Measurements from ENCODE around the gene MRPL52.
"Not testable (repeated sequence)": the region's sequence is repeated elsewhere in the genome, so short reads cannot be mapped to it uniquely, and the experiment has no call there.

The MRPL52 gene

DNA sequence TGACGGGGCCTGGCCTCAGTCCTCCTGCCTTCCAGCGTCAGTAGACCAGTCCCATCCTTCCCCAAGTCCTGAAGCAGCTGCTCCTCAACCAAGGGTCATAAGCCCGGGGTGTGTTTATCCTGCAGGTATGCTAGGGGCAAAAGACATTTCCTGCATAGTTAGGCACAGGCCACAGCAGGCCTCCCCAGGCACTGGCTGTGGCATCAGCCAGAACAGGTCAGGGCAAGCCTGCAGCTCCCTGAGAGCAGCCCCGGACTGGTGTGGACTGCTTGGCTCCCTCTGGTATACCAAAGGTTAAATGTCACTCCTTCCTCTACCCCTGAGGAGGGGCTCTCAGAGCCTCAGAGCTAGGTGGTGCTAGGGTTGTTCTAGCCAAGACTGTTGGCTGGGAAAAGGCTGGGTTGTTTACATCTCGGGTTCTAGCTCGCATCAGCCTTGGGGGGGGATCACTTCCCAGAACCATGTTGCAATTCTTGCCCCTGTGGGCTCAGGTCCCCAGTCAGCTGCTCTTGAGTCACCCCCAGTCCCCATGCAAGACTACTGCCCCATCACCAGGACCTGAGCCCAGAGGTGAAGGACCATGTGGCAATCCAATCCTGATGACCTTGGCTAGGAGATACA lies 9.6 kb downstream of the MRPL52 start:
- DNase-seq: no peak

DNA sequence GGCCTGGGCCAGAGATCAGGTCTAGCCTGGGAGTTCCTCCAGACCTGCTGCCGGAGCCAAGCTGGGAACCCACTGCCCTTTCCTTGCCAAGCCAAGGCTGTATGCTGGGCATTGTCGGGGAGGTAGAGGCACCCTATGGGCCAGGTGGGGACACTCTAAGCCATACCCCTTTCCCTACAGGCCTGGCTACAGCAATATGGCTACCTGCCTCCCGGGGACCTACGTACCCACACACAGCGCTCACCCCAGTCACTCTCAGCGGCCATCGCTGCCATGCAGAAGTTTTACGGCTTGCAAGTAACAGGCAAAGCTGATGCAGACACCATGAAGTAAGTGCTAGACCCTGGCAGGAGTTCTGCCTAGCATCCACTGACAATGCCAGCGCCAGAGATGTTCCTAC lies 11.6 kb downstream of the MRPL52 start:
- no peak for DNase-seq

DNA sequence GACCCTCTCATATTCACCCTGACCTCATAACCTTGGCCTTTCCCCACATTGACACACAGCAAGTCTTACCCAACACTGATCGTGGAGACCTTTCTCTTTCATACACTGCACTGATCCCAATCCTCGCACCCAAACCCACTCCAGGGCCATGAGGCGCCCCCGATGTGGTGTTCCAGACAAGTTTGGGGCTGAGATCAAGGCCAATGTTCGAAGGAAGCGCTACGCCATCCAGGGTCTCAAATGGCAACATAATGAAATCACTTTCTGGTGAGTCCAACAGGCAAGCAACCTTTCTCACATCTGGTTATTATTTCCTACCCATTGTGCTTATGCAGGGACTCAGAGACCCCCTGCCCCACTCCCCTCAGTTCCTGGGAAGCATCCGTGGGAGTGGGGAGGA lies 12.1 kb downstream of the MRPL52 start:
- DNase-seq: no peak

DNA sequence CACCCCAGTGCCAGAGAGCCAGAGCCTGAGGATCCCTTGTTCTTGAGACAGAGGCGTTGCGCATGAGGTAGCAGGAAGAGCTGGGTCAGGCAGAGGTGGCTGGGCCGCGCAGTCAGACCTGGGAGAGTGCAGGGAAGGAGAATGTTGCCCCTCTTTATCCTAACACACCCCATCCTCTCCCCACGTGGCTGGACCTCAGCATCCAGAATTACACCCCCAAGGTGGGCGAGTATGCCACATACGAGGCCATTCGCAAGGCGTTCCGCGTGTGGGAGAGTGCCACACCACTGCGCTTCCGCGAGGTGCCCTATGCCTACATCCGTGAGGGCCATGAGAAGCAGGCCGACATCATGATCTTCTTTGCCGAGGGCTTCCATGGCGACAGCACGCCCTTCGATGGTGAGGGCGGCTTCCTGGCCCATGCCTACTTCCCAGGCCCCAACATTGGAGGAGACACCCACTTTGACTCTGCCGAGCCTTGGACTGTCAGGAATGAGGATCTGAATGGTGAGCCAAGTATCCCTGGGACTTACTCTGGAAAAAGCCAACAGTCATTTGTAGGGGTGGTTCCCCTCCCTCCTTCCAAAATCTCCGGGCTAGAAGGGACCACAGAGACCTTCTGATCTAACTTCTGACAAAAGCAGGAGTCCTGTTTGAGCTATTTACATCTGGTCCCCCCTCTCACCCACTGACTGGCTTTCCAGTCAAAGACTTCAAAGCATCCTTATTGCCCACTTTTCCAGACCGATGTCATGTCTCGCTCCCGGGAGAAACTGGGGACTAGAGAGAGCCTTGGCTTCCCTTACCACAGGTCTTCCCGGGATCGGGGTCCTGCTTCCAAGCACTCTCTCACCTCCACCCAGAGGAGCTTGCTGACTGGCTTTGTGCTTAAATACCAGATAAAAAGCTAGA lies 12.8 kb downstream of the MRPL52 start:
- no peak for DNase-seq

DNA sequence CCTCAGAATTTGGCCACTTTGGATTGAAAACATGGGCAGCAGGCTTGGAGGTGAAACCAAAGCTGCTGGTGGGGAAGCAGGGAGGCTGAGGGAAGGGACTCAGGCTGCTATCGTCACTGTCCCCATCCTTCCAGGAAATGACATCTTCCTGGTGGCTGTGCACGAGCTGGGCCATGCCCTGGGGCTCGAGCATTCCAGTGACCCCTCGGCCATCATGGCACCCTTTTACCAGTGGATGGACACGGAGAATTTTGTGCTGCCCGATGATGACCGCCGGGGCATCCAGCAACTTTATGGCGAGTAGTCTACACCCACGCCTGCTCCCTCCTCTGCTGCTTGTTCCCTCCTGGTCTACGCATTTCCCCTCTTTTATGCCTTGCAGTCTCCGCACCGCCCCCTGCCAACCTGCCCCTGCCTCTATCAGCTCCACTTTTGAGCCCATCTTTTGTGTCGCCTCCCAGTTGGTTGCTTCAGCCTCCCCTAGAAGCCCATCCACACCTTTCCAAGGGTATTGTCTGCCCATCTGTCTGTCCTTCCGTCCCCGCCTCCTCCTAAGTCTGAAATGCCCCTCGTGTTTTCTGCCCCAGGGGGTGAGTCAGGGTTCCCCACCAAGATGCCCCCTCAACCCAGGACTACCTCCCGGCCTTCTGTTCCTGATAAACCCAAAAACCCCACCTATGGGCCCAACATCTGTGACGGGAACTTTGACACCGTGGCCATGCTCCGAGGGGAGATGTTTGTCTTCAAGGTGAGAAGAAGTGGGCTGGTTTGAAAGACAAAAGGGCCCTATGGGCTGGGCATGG lies 13.6 kb downstream of the MRPL52 start:
- DNase-seq: no peak

- DNase-seq: no peak
These were observed 14.8 kb downstream of the MRPL52 start for GRCh38 chr14:22844221-22845102.

DNA sequence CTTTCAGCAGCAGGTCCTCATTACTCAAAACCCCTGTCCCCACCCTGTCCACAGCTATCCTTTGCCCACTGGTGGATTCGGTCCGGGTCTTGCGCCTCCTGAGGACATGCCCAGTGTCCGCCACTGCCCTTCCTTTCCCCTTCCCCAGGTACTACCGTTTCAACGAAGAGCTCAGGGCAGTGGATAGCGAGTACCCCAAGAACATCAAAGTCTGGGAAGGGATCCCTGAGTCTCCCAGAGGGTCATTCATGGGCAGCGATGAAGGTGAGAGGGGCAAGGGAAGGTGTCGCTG lies 15.4 kb downstream of the MRPL52 start:
- no peak for DNase-seq

DNA sequence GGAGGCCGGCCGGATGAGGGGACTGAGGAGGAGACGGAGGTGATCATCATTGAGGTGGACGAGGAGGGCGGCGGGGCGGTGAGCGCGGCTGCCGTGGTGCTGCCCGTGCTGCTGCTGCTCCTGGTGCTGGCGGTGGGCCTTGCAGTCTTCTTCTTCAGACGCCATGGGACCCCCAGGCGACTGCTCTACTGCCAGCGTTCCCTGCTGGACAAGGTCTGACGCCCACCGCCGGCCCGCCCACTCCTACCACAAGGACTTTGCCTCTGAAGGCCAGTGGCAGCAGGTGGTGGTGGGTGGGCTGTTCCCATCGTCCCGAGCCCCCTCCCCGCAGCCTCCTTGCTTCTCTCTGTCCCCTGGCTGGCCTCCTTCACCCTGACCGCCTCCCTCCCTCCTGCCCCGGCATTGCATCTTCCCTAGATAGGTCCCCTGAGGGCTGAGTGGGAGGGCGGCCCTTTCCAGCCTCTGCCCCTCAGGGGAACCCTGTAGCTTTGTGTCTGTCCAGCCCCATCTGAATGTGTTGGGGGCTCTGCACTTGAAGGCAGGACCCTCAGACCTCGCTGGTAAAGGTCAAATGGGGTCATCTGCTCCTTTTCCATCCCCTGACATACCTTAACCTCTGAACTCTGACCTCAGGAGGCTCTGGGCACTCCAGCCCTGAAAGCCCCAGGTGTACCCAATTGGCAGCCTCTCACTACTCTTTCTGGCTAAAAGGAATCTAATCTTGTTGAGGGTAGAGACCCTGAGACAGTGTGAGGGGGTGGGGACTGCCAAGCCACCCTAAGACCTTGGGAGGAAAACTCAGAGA lies 16.3 kb downstream of the MRPL52 start:
- DNase-seq: no peak

GRCh38 chr14:22846811-22847307 lies 17.2 kb downstream of the MRPL52 start:
- no peak for DNase-seq

DNA sequence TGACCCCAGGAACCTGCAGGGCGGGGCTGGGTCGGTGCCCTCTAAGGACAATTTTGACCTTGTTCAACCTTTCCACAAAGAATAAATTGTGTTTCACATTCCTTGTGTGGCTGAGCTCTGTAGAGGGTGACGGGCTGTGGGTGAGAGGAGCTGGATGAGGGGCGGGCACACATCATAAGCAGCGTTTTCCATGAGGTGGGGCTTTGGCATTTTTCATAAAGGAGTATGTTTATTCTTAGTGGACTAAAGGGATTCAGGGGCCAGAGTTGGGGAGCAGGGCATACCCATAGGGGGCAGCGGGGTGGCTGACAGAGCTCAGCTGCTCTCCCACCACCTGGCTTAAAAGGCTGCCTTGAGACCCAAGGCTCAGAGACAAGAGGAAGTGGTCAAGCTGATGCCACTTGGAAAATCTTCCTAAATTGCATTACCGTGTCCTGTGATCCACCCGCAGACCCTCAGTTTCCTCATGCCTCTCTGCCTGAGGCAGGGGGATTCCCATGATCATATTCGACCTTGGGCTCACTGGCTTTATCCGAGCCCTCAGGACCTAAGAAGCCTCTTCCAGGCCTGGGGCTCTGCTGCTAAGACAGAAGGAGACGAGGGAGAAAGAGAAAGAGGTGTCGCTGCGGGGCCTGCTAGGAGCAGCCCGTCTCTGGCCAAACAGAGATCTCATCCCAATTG lies 18.1 kb downstream of the MRPL52 start:
- DNase-seq: no peak

DNA sequence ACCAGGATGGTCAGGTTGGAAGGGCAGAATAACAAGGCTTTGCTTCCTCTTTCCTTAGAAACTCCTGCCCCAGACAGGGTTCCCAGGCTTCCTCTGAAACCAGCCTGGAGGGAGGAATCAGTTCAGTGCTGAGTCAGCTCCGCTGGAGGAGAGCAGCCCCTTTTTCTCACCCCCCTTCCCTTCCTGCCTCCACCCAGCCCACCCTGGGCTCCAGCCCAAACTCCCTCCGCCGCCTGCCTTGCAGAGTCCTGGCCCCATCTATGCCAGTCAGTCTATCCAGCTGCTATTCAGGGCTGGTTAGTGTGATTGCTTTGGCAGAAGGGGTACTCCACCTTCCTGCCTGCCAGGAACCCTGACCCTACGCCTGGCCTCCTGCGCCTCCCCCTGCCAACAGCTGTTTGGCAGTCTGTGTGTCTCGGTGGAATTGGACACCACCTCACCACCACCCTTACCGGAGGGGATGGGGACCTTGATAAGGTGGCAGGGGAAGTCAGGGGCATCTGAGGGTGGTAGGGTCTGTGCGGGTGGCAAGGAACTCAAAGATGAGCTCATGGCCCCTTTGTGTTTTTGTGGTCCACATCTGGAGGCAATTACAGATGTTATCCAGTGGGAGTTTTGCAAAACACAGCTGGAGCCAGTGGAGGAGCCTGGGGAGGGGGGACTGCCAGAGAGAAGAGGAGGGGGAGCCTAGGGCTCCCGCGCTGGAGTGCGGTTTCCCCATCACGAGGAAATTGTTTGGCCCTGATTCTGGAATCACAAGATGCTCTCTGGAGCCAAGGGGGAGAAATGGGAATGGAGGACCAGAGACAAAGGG lies 18.9 kb downstream of the MRPL52 start:
- DNase-seq: no peak

- no peak for DNase-seq
These were observed 19.6 kb downstream of the MRPL52 start for GRCh38 chr14:22849212-22849819.

DNA sequence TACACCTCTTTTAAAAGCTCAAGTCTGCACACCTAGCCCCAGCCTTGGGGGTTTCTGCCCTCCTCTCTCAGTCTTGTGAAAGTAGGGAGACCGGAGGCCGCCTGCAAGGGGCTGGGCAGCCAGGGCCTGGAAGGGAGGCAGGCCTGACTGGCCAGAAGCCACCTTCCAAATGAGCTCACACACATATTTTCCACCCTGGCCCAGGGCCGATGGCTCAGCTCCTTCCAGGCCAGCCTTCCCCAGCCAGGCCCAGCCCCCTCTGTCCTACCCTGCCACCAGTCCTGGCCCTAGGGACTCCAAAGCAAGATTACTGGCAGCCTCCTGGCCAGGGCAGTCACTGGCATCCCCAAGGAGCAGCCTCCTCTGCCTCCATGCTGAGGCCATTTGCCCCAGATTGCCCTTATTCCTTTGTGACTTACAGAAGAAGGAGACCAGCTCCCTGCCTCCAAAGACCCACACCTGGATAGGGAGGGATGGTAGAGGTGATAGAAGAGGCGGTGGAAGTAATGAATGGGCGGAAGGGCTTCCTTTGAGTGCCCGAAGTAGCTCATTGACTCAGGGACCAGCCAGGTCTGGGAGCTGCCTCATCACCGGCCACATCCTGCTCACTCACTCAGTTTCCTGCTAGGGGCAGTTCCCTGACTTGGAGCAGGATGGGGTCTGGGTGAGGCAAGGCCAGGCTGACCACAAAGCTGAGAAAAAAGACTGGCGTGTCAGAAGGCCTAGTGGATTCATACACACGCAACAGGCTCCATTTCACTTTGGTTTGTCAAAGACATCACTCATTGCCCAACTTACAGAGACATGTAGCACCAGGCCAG lies 21.5 kb downstream of the MRPL52 start:
- no peak for DNase-seq

DNA sequence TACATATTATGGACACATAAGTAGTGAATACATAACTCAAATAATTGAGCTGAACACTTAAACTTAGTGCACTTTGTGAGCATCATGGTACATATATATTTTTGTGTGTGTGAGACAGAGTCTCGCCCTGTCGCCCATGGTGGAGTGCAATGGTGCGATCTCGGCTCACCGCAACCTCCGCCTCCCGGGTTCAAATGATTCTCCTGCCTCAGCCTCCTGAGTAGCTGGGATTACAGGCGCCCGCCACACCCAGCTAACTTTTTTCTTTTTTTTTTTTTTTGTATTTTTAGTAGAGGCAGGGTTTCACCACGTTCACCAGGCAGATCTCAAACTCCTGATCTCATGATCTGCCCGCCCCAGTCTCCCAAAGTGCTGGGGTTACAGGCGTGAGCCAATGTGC lies 22.5 kb downstream of the MRPL52 start:
- not testable (repeated sequence) for DNase-seq

GRCh38 chr14:22852599-22852939 lies 22.9 kb downstream of the MRPL52 start:
- DNase-seq: no peak

DNA sequence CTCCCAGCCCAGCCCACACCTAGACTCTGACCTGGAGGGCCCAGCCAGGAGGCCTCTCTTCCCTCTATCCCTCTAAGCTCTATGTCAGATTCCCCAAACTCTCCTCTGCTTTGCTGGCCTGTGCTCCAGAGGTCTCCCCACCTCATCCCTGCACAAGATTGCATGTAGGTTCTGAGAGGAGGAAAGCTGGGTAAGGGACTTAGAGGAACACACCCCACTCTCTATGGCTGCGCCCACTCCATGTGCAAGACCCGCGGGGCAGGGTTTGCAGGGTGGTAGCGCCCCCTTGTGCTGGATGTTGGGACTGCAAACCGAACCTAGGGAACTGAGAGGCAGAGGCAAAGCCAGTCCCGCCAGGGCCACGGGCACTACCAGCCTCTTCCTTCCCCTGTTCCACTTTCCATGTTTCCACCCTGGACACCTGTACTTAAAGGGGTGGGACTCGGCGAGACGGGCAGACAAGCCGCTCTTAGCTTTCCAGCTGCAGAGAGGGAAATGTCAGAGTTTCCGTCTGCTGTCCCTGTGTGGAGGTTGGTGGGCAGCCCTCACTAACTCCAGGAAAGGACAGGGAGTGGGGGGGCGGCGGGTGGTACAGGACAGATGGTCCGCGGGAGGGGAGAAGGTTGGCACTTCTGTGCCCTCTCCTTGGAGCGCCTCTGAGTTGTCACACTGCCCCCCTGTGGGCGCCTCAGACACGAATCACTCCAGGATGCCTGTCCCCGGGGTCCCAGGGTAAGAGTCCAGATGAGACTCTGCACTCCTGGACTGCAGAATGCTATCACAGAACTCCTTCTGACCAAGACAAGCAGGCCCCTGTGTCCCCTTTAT lies 23.5 kb downstream of the MRPL52 start:
- peak; percentile 29 for DNase-seq

DNA sequence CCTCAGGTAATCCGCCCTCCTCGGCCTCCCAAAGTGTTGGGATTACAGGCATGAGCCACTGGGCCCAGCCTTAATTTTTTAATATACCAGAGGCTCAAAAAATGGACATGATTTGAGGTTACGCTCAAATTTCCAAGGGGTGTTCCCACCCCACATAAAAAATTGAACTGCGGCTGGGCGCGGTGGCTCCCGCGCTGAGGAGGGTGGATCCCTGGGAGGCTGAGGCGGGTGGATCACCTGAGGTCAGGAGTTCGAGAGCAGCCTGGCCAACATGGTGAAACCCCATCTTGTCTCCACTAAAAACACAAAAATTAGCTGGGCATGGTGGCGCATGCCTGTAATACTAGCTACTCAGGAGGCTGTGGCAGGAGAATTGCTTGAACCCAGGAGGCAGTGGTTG lies 24.6 kb downstream of the MRPL52 start:
- DNase-seq: not testable (repeated sequence)
